ENCODE measurements around the gene SEPSECS.

SEPSECS gene

DNA sequence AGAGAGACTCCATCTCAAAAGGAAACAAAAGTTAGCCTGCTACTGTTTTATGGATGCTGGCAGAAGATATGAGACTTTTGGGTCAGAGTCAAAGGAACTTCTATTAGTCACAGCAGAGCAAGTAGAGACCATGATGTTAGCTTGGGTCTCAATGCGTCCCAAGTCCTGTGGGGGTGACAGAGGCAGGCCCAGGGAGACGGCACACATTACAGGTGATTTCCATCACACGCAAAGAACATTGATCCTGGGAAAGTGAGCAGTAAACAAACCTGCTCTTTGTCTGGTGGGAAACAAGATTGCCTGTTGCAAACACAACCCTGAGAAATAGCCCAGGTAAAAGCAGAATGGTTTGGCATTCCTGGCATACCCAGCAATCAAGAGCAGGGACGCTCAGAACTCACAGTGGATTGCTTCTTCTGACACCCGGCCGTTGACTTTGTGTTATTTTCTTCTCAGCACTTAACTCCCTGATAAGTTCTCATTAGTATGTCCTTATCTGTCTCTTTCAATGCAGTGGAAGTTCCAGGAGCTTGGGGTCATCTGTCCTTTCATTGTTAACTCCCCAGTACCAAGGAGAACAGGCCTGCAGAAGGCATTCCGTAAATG lies 78.3 kb downstream of the SEPSECS start:
- TF ChIP-seq, protein P1, sequence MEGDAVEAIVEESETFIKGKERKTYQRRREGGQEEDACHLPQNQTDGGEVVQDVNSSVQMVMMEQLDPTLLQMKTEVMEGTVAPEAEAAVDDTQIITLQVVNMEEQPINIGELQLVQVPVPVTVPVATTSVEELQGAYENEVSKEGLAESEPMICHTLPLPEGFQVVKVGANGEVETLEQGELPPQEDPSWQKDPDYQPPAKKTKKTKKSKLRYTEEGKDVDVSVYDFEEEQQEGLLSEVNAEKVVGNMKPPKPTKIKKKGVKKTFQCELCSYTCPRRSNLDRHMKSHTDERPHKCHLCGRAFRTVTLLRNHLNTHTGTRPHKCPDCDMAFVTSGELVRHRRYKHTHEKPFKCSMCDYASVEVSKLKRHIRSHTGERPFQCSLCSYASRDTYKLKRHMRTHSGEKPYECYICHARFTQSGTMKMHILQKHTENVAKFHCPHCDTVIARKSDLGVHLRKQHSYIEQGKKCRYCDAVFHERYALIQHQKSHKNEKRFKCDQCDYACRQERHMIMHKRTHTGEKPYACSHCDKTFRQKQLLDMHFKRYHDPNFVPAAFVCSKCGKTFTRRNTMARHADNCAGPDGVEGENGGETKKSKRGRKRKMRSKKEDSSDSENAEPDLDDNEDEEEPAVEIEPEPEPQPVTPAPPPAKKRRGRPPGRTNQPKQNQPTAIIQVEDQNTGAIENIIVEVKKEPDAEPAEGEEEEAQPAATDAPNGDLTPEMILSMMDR (IDR thresholded peaks at IDR 0.05; ENCODE audit: low read depth, low read length, missing control alignments) = no peak
- in situ Hi-C loops (cut with HindIII; ENCODE audit: low sequenced_read_pairs) = no loop called here
- no peak overlapping the region for H3K4me3 ChIP-seq (ENCODE audit: low read depth, low read length)
- DNase-seq (ENCODE audit: low read depth) = no peak

GRCh38 chr4:25080571-25080970 lies 79.7 kb downstream of the SEPSECS start:
- TF ChIP-seq, protein P1 (IDR thresholded peaks at IDR 0.05; ENCODE audit: low read depth, low read length, missing control alignments) = no peak
- no peak overlapping the region for H3K4me3 ChIP-seq (ENCODE audit: low read depth, low read length)
- no peak for DNase-seq (ENCODE audit: low read depth)
- in situ Hi-C loops (cut with HindIII; ENCODE audit: low sequenced_read_pairs) = no loop called here

DNA sequence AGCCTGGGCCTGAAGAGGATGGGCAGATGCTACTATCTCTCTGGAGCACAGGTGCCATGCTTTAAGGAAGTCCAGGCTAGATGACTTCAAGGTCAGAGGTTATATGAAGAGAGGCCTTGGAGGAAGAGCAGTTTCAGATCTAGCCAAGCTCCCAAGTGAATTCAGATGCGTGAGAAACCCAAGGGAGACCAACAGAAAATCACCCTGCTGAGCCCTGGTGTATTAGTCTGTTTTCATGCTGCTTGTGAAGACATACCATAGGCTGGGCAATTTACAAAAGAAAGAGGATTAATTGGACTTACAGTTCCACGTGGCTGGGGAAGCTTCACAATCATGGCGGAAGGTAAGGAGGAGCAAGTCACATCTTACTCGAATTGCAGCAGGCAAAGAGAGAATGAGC lies 81.7 kb downstream of the SEPSECS start:
- DNase-seq (ENCODE audit: low read depth) = no peak
- in situ Hi-C loops (cut with HindIII; ENCODE audit: low sequenced_read_pairs) = no loop called here
- TF ChIP-seq, protein P1 (IDR thresholded peaks at IDR 0.05; ENCODE audit: low read depth, low read length, missing control alignments) = no peak
- H3K4me3 ChIP-seq (ENCODE audit: low read depth, low read length) = no peak overlapping the region

DNA sequence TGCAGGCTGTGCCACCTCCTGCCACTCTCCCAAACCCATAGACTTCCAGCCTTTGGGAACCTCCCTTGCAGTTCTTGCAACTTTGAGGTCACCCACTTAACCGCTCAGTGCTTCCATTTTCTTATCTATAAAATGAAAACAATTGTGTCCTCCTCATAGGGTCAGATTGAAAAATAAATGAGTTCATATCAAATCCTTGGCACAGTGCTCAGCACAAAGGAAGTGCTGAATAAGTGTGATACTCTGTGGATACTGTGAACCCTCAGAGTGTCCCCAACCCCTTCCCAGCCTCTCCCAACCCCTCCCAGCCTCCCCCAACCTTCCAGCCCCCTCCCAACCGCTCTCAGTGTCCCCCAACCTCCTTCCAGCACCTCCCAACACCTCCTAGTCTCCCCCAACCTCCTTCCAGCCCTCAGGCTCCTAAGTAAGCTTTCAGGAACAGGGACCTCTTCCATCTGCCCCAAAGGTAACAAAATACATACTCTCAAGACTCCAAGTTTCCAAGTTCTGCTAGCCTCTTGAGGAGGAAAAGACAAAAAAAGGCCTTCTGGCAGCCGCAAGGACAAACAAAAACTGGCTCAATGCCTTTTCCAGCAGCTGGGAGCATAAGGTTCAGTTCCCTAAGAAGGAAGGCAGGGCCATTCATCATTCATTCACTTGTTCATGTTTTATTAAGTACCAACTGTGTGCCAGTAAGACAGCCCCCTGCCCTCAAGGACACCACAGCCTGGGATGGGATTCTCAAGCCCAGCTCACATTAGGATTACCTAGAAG lies 83.4 kb downstream of the SEPSECS start:
- H3K4me3 ChIP-seq (ENCODE audit: low read depth, low read length) = no peak overlapping the region
- in situ Hi-C loops (cut with HindIII; ENCODE audit: low sequenced_read_pairs) = no loop called here
- TF ChIP-seq, protein P1 (IDR thresholded peaks at IDR 0.05; ENCODE audit: low read depth, low read length, missing control alignments) = no peak
- no peak for DNase-seq (ENCODE audit: low read depth)

DNA sequence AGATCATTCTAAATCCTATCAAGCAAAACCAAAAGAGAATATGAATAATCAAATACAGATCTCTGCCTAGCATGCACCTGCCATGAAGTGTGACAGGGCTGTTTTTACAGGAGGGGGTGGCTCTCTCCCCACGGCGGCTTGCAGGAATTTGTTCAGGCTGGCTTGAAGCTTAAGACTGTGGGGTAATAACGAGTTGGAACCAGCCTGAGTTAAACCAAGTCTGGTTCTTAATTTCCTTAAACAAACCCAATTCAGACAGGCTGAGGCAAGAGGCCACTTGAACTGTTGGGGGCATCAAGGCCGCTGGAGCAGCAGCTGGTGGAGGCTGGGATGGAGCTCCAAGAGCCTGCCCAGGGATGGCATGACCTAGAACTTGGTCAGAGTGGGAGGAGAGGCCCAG lies 84.4 kb downstream of the SEPSECS start:
- TF ChIP-seq, protein P1 (IDR thresholded peaks at IDR 0.05; ENCODE audit: low read depth, low read length, missing control alignments) = no peak
- in situ Hi-C loops (cut with HindIII; ENCODE audit: low sequenced_read_pairs) = no loop called here
- H3K4me3 ChIP-seq (ENCODE audit: low read depth, low read length) = no peak overlapping the region
- DNase-seq (ENCODE audit: low read depth) = no peak

DNA sequence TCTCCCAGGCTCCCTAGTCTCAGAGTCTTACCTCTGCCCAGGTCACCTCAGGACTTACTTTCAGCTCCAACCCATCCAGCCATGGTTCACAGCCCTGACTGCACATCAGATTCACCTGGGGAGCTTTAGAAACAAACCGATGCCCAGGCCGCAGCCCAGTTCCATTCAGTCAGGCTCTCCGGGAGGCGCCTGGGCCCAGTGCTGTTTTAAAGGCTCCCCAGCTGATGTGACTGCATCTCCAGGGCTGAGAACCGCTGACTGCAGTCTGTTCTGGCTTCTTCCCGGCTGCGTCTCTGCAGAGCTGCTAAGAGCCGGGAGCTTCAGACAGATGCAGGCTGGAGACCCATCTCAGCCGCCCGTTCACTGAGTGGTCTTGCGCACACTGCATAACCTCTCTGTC lies 85.1 kb downstream of the SEPSECS start:
- TF ChIP-seq, protein P1 (IDR thresholded peaks at IDR 0.05; ENCODE audit: low read depth, low read length, missing control alignments) = no peak
- no peak overlapping the region for H3K4me3 ChIP-seq (ENCODE audit: low read depth, low read length)
- in situ Hi-C loops (cut with HindIII; ENCODE audit: low sequenced_read_pairs) = no loop called here
- DNase-seq (ENCODE audit: low read depth) = no peak

Data from astrocyte of the cerebellum (primary cell).